ENCODE measurements around the gene CSNK1E. TPM values are rescaled to one million over a fixed set of nuclear protein-coding genes. Genes with fewer than 3 reads are reported as not detected.
A peak's percentile ranks its signal among the peaks of the same experiment; 100 is the strongest.

CSNK1E gene
- total RNA-seq, 1 experiment from 2014 or later: 178 TPM

DNA sequence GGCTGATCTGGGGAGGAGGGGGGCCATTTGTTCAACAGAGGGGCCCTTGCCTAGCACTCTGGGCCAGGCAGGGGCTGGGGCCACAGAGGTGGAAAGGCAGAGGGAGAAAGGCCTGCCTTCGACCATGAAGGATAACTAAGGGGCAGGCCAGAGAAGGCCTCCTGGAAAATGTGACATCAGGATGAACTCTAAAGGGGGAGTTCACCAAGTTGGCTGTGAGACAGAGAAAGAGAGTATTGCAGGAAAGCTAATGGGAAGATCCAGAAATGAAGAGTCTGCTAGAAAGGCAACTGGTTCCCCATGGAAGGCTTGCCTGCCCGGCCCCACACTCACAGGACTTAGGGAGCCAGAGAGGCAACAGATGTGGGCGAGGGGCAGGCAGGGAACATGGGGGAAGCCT lies 16.3 kb downstream of the CSNK1E start:
- H3K4me1 Mint-ChIP-seq (ENCODE audit: low read depth, unreplicated experiment): peaks cover 23% of the 10 kb centered on the region
- H3K27ac Mint-ChIP-seq (ENCODE audit: unreplicated experiment): no peak overlapping the region
- no peaks in the 10 kb centered on the region for H3K27me3 Mint-ChIP-seq (ENCODE audit: unreplicated experiment)
- CTCF ChIA-PET: no interaction called here
- H3K4me3 Mint-ChIP-seq (ENCODE audit: low read depth, unreplicated experiment): no peak overlapping the region
- peaks cover 75% of the 10 kb centered on the region for H3K36me3 Mint-ChIP-seq (ENCODE audit: insufficient read depth, unreplicated experiment)
- DNase-seq: no peak
- no TSS peak for BruUV-seq (replicated peaks)
- H3K9me3 Mint-ChIP-seq (ENCODE audit: low read depth, unreplicated experiment): no peaks in the 10 kb centered on the region
- TF ChIP-seq, protein P1, sequence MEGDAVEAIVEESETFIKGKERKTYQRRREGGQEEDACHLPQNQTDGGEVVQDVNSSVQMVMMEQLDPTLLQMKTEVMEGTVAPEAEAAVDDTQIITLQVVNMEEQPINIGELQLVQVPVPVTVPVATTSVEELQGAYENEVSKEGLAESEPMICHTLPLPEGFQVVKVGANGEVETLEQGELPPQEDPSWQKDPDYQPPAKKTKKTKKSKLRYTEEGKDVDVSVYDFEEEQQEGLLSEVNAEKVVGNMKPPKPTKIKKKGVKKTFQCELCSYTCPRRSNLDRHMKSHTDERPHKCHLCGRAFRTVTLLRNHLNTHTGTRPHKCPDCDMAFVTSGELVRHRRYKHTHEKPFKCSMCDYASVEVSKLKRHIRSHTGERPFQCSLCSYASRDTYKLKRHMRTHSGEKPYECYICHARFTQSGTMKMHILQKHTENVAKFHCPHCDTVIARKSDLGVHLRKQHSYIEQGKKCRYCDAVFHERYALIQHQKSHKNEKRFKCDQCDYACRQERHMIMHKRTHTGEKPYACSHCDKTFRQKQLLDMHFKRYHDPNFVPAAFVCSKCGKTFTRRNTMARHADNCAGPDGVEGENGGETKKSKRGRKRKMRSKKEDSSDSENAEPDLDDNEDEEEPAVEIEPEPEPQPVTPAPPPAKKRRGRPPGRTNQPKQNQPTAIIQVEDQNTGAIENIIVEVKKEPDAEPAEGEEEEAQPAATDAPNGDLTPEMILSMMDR (IDR thresholded peaks at IDR 0.05; ENCODE audit: unreplicated experiment): no peak
- intact Hi-C loops (cut with micrococcal nuclease; ENCODE audit: unreplicated experiment): no loop called here

DNA sequence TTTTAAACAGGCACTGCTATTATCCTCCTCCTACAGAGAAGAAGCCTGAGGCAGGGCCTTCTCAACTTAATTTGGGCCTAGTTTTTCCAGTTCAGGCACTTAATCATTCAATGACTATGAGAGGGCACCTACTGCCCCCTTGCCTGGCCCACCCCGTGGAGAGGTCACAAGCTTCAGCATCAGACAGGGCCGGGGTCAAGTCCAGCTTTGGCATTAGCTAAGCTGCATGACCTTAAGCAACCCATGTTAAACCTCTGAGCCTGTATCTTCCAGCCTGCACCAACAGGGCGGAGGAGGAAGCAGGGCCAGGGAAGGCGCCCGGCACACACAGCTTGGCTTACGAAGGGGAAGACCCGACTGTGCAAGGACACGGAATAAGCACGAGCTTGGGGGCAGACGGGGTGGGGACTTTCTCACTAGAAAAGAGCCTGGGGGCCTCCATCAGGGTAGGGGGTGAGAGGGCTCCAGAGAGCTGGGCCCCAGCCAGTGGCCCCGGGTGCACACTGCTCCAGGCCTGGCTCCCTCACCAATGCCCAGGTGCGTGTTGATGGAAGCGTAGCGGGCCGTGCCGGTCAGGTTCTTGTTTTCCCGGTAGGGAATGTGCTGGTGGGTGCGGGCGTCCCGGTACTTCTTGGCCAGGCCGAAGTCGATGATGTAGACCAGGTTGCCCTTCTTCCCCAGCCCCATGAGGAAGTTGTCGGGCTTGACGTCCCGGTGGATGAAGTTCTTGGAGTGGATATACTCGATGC lies 16.9 kb downstream of the CSNK1E start:
- no peak for DNase-seq
- Mint-ChIP-seq H3K27me3 (ENCODE audit: unreplicated experiment) (no peaks in the 10 kb centered on the region), H3K27ac (ENCODE audit: unreplicated experiment) (no peak overlapping the region), H3K4me1 (ENCODE audit: low read depth, unreplicated experiment) (peaks cover 18% of the 10 kb centered on the region), H3K9me3 (ENCODE audit: low read depth, unreplicated experiment) (no peaks in the 10 kb centered on the region), H3K4me3 (ENCODE audit: low read depth, unreplicated experiment) (no peak overlapping the region), H3K36me3 (ENCODE audit: insufficient read depth, unreplicated experiment) (peaks cover 77% of the 10 kb centered on the region)
- TF ChIP-seq, protein P1 (IDR thresholded peaks at IDR 0.05; ENCODE audit: unreplicated experiment): no peak
- BruUV-seq (replicated peaks): no TSS peak
- CTCF ChIA-PET: no interaction called here
- intact Hi-C loops (cut with micrococcal nuclease; ENCODE audit: unreplicated experiment): no loop called here

DNA sequence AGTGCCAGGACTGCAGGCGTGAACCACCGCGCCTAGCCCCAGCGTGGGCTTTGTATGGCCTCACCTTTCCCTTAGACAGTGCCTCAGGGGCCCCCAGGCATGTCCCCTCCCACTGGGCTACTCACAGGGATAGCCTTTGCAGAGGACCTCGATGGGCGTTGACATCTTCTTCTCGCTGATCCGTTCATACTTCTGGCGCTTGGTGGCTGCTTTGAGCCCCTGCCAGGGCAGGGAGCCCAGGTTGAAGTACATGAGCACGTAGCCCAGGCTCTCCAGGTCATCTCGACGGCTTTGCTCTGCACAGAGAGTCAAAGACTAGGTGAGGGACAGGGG lies 17.5 kb downstream of the CSNK1E start:
- BruUV-seq (replicated peaks): no TSS peak
- intact Hi-C loops (cut with micrococcal nuclease; ENCODE audit: unreplicated experiment): no loop called here
- Mint-ChIP-seq H3K27ac (ENCODE audit: unreplicated experiment) (no peak overlapping the region), H3K27me3 (ENCODE audit: unreplicated experiment) (no peaks in the 10 kb centered on the region), H3K4me1 (ENCODE audit: low read depth, unreplicated experiment) (peaks cover 11% of the 10 kb centered on the region), H3K4me3 (ENCODE audit: low read depth, unreplicated experiment) (no peak overlapping the region), H3K9me3 (ENCODE audit: low read depth, unreplicated experiment) (no peaks in the 10 kb centered on the region), H3K36me3 (ENCODE audit: insufficient read depth, unreplicated experiment) (peaks cover 76% of the 10 kb centered on the region)
- TF ChIP-seq, protein P1 (IDR thresholded peaks at IDR 0.05; ENCODE audit: unreplicated experiment): no peak
- no peak for DNase-seq
- CTCF ChIA-PET: no interaction called here

DNA sequence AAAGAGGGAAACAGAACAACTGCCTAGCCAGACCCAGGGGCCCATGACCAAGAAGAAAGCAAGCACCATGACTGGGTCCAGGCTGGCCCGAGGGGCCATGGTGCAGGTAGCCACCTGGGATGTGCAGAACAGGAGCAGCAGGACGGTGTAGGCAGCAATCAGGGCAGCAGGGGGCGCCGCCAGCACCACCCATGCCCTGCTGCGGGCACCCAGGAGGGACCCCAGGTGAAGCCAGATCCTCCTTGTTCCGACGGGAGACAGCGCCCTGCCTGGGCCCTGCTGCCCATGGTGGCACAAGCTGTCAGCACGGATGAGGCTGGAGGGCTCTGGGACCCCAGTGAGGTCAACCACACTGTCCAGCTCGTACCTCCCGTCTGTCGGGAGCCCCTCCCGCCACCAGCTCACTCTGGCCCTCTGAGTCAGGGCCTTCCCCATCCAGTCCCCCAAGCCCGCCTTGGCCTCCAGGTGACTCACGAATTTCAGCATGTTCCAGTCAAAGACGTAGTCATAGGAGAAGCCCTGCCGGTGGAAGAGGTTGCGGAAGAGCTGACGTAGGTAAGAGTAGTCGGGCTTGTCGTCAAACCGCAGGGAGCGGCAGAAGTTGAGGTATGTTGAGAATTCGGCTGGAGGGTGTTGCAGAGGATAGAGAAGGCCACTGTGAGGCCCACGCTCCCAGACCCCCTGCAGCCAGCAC lies 18.8 kb downstream of the CSNK1E start:
- Mint-ChIP-seq H3K27me3 (ENCODE audit: unreplicated experiment) (no peaks in the 10 kb centered on the region), H3K4me1 (ENCODE audit: low read depth, unreplicated experiment) (no peaks in the 10 kb centered on the region), H3K4me3 (ENCODE audit: low read depth, unreplicated experiment) (no peak overlapping the region), H3K36me3 (ENCODE audit: insufficient read depth, unreplicated experiment) (peaks cover 77% of the 10 kb centered on the region), H3K27ac (ENCODE audit: unreplicated experiment) (no peak overlapping the region), H3K9me3 (ENCODE audit: low read depth, unreplicated experiment) (no peaks in the 10 kb centered on the region)
- intact Hi-C loops (cut with micrococcal nuclease; ENCODE audit: unreplicated experiment): no loop called here
- no TSS peak for BruUV-seq (replicated peaks)
- TF ChIP-seq, protein P1 (IDR thresholded peaks at IDR 0.05; ENCODE audit: unreplicated experiment): peak; percentile 50
- DNase-seq: peak; percentile 34
- CTCF ChIA-PET: no interaction called here
